Thyroid gland (tissue), 4 donors: ENCODE data around the gene TPH2.

ENCODE experiments used
- POLR2A ChIP-seq, 2 donors: fragments of 450-650 bp; IDR thresholded peaks; one replicate each; pipeline ENCODE4 v1.6.1; 2017; ENCODE audit warnings: antibody characterized with exemption in 2 of 2, mild to moderate bottlenecking in 2 of 2, moderate library complexity in 1 of 2
- TF ChIP-seq, protein P1 (sequence below), 6 experiments: fragments of 200-600 bp in 3 of 6; fragments of 450-650 bp in 3 of 6; sonication (generic) in 3 of 6; IDR thresholded peaks; one replicate each; pipeline ENCODE4 v1.5.1; 2016 to 2019; ENCODE audit warnings: antibody characterized with exemption in 6 of 6, mild to moderate bottlenecking in 2 of 6, inconsistent platforms in 1 of 6, moderate library complexity in 1 of 6

DNA sequence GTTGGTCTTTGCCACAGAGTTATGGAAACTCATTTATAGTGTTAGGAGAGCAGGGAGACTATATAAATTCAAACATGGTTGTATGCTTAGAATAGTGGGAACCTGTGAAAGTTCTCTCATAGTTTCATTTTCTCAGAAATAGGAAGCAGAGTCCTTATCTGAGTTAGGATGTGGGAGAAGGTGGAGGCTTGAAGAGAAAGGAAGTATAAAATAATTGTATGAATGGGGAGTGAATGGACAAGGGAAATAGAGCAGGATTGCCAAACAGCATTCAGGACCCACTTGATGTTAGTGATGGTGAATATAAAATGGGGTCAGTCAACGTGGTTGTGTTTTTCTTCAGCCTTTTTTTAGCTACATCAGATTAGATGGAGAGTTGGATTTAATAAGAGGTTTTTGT is 34.0 kb upstream of the TPH2 start:
- TF ChIP-seq, protein P1, sequence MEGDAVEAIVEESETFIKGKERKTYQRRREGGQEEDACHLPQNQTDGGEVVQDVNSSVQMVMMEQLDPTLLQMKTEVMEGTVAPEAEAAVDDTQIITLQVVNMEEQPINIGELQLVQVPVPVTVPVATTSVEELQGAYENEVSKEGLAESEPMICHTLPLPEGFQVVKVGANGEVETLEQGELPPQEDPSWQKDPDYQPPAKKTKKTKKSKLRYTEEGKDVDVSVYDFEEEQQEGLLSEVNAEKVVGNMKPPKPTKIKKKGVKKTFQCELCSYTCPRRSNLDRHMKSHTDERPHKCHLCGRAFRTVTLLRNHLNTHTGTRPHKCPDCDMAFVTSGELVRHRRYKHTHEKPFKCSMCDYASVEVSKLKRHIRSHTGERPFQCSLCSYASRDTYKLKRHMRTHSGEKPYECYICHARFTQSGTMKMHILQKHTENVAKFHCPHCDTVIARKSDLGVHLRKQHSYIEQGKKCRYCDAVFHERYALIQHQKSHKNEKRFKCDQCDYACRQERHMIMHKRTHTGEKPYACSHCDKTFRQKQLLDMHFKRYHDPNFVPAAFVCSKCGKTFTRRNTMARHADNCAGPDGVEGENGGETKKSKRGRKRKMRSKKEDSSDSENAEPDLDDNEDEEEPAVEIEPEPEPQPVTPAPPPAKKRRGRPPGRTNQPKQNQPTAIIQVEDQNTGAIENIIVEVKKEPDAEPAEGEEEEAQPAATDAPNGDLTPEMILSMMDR (IDR thresholded peaks at IDR 0.05): no peak
- TF ChIP-seq POLR2A (IDR thresholded peaks at IDR 0.05): no peak
